Mucosa of rectum (tissue), 2 donors: ENCODE measurements around the gene RHOBTB3.

ENCODE experiments used
- H3K27ac ChIP-seq, 2 donors: one replicate each; pipeline ENCODE4 v1.7.0; 2013; ENCODE audit warnings: inconsistent platforms in 2 of 2, low read depth in 2 of 2, low read length in 2 of 2
- H3K27me3 ChIP-seq, 2 donors: one replicate each; pipeline ENCODE4 v1.7.0; 2013; ENCODE audit warnings: low read length in 2 of 2; ENCODE audit not compliant: control insufficient read depth in 2 of 2, insufficient read depth in 2 of 2
- H3K36me3 ChIP-seq, 2 donors: one replicate each; pipeline ENCODE4 v1.7.0; 2013; ENCODE audit warnings: low read length in 2 of 2; ENCODE audit not compliant: control insufficient read depth in 2 of 2, insufficient read depth in 2 of 2
- H3K4me1 ChIP-seq, 2 donors: one replicate each; pipeline ENCODE4 v1.7.0; 2013; ENCODE audit warnings: low read length in 2 of 2, mild to moderate bottlenecking in 1 of 2; ENCODE audit not compliant: control insufficient read depth in 2 of 2, insufficient read depth in 2 of 2
- H3K4me3 ChIP-seq, 2 donors: one replicate each; pipeline ENCODE4 v1.7.0; 2013; ENCODE audit warnings: low read length in 2 of 2
- H3K9ac ChIP-seq, 2 donors: one replicate each; pipeline ENCODE4 v1.7.0; 2013; ENCODE audit warnings: low read length in 2 of 2, low read depth in 1 of 2, mild to moderate bottlenecking in 1 of 2
- H3K9me3 ChIP-seq, 2 donors: one replicate each; pipeline ENCODE4 v1.7.0; 2013; ENCODE audit warnings: low read length in 2 of 2; ENCODE audit not compliant: control insufficient read depth in 2 of 2
- donor health status: healthy.
- donor health status: Normal muscosa, but diverticular disease.

RHOBTB3 gene

DNA sequence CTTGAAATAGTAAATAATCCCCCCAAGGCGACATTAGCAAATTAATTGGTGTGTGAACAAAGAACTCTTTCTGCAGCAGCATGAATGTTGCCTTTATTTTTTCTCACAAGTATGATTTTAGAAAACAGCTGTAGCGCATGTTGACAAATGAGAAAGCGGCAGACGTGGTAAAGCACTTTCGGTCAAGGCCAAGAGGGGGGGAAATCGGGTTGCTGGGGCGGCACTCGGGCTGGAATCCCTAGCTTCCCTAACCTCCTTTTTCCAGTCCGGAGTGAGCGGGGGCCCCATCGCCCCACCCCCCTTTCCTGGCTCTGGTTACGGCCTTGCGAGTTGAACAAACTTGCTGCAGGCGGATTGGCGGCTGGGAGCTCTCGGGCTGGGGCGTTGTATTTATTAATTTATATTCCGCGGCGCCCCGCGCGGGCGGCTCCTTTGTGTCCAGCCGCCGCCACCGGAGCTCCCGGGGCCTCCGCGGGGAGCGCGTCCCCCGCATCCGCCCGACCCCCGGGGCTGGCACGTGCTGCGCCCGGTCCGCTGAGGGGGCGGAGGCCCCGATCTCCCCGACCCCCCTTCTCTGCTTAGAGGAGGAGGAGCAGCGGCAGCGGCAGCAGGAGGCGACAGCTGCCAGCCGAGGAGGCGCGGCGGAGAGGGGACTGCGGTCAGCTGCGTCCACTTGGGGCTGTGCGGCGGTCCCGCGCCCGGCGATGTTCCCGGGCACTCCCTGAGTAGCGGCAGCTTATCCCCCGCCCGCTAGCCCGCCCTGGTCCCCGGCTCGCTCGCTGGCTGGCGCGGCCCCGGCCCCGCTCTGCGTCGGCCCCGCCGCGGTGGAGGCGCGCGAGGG lies at the start of gene RHOBTB3:
TSS of gene RHOBTB3 (plus strand) at position 607 of the 841 bp plus-strand sequence. CDS start 347 bp downstream, outside the sequence.
- Histone ChIP-seq H3K4me1 (peaks cover 22 to 43% of the 10 kb centered on the region in 2 donors), H3K27me3 (no peaks in the 10 kb centered on the region), H3K9ac (peak within 1 kb of the TSS; percentile 94 to 98), H3K27ac (peak within 1 kb of the TSS; percentile 90), H3K36me3 (no peaks in the 10 kb centered on the region), H3K4me3 (peak within 1 kb of the TSS; percentile 84 to 93), H3K9me3 (no peaks in the 10 kb centered on the region)

- Histone ChIP-seq H3K4me1 (no peaks in the 10 kb centered on the region), H3K9me3 (no peaks in the 10 kb centered on the region), H3K9ac (no peak within 1 kb of the TSS), H3K27me3 (no peaks in the 10 kb centered on the region), H3K4me3 (no peak within 1 kb of the TSS), H3K36me3 (no peaks in the 10 kb centered on the region), H3K27ac (no peak within 1 kb of the TSS)
These were observed 48.2 kb upstream of the RHOBTB3 start, which contains the start of gene SPATA9 for GRCh38 chr5:95682891-95683290. SPATA9 (minus strand) TSS chr5:95682991; CDS start chr5:95682854, 137 bp downstream.

DNA sequence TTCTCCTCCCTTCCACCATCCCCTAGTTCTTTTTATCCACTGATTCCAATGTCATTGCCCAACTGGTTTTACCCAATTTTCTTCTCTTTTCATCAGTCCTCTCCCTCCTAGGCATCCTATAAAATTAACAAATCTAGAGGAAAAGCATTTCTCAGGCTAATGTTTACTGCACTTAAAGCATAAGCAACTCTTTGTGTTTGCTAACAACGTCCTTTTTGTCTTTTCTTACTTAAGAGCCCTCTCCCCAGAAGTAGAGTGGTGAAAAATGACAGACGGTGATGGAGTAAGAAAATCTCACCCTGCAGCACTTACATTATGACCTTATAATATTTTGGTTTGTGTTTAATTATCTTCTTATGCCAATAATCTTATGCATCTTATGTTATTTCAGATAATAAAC lies 46.8 kb upstream of the RHOBTB3 start:
- Histone ChIP-seq H3K4me3 (no peak overlapping the region), H3K36me3 (no peaks in the 10 kb centered on the region), H3K27ac (no peak overlapping the region), H3K9ac (no peak overlapping the region), H3K27me3 (no peaks in the 10 kb centered on the region), H3K9me3 (no peaks in the 10 kb centered on the region), H3K4me1 (no peaks in the 10 kb centered on the region)

DNA sequence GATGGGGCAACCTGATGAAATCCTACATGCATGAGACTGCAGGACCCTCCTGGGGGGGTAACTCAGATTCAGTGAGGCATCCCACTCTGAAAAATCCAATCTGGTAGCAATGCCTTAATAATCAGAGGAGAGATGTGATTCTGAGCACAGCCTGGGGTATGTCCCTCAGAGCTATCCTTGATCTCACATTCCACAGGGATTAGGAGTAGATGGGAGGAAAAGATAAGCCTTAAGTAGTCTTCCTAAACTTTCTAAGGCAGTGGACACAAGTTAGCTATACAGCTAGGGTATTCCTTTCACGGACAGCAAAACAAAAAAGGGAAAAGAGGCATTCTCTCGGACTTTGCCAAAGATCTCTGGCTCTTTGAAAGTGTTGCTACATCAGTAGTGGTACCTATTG lies 44.5 kb upstream of the RHOBTB3 start:
- no peaks in the 10 kb centered on the region for H3K4me1 ChIP-seq
- H3K27me3 ChIP-seq, result no peaks in the 10 kb centered on the region
- no peak overlapping the region for H3K27ac ChIP-seq
- H3K4me3 ChIP-seq, result no peak overlapping the region
- H3K9ac ChIP-seq, result no peak overlapping the region
- H3K36me3 ChIP-seq, result no peaks in the 10 kb centered on the region
- no peaks in the 10 kb centered on the region for H3K9me3 ChIP-seq

DNA sequence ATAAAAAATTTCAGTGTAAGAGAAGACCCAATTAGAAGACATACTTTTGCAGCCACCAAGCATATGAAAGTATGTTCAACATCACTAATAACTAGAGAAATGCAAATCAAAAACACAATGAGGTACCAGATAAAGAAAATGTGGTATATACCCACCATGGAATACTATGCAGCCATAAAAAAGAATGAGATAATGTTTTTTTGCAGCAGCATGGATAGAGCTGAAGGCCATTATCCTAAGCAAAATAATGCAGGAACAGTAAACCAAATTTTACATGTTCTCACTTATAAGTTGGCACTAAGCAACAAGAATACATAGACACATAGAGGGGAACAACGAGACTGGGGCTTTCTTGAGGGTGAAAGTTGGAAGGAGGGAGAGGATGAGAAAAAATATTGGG lies 41.5 kb upstream of the RHOBTB3 start:
- Histone ChIP-seq H3K27me3 (no peaks in the 10 kb centered on the region), H3K4me1 (no peaks in the 10 kb centered on the region), H3K9me3 (no peaks in the 10 kb centered on the region), H3K27ac (no peak overlapping the region), H3K4me3 (no peak overlapping the region), H3K36me3 (no peaks in the 10 kb centered on the region), H3K9ac (no peak overlapping the region)

GRCh38 chr5:95690333-95690732 lies 40.8 kb upstream of the RHOBTB3 start:
- H3K36me3 ChIP-seq, result no peaks in the 10 kb centered on the region
- no peak overlapping the region for H3K4me3 ChIP-seq
- H3K27ac ChIP-seq, result no peak overlapping the region
- no peaks in the 10 kb centered on the region for H3K27me3 ChIP-seq
- H3K4me1 ChIP-seq, result no peaks in the 10 kb centered on the region
- no peaks in the 10 kb centered on the region for H3K9me3 ChIP-seq
- no peak overlapping the region for H3K9ac ChIP-seq

DNA sequence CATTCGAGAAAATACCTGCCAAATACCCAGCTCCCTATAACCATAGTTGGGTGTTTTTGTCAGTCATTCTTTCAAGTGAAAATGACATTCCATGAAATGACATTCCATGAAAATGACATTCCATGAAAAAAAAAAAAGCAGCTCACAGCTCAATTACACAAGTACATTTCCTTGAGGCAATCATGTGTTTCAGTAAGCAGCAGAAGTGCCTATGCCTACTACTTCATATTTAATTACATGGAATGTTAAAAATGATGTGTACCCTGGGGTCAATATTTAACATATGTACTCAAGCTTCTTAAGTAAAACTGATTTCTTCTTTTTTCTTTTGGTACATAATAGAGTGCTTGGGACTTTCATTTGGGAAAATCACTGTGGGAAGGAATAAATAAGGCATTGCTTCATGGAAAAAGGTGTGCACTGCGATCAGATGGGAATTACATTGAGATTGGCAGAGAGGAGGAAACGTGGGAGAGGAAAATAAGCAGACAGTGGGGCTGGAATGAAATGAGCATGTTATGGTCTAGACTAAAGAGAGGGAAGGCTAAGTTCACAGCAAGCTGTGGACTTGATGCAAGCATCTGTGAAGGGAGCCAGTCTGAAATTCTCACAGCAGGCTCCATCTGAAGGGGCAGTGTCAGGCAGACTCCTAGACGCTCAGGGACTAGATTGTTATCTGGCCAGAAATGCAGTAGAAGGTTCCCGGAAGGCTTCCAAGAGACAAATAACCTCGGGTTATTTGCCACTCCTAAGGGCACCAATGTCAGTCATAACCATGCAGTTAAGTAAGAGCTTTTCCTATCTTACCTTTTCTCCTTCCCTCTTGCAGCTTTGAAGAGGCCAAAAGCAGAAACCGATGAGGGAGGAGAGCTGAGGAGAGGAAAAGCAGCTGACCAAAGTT lies 33.1 kb upstream of the RHOBTB3 start:
- H3K9ac ChIP-seq, result no peak overlapping the region
- H3K4me1 ChIP-seq, result peaks cover 0 to 4% of the 10 kb centered on the region in 2 donors
- no peaks in the 10 kb centered on the region for H3K9me3 ChIP-seq
- H3K27me3 ChIP-seq, result no peaks in the 10 kb centered on the region
- H3K27ac ChIP-seq, result peak overlapping the region in 1 of 2 donors; percentile 0
- H3K36me3 ChIP-seq, result no peaks in the 10 kb centered on the region
- no peak overlapping the region for H3K4me3 ChIP-seq

DNA sequence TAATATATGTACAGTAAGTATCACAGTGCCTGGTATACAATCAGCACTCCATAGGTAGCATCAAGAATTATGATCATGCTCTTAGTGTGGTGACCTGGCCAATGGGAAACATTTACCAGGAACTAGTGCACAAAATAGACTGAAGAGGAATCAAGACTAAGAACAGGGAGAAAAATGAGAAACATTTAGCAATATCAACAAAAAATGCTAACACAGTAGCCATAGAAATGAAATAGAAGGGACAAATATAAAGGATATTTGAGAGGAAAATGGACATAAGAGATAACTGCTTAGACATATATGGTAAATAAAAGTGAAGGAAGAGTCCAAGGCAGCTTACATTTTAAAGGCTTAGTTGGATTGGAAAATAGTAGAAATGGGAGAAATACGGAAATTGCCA lies 31.8 kb upstream of the RHOBTB3 start:
- Histone ChIP-seq H3K9me3 (no peaks in the 10 kb centered on the region), H3K36me3 (no peaks in the 10 kb centered on the region), H3K4me3 (no peak overlapping the region), H3K4me1 (peaks cover 0 to 4% of the 10 kb centered on the region in 2 donors), H3K27ac (no peak overlapping the region), H3K9ac (no peak overlapping the region), H3K27me3 (no peaks in the 10 kb centered on the region)

DNA sequence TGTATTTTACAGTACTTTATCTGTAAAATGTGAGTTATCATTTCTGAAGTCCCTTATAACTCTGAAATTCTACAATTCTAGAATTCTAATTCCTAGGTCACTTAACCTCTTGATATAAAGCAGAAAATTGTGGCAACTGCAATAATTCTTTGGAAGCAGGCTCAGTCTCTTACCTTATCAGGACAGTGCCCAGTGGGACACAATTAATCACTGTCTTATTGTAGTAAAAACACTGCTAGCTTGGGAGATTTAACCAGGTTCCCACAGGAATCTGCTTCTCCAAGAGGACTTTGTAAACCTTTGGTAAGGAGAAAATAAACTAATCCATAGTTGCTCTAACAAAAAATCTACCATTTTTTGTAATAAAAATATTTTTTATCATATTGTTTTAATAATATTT lies 30.1 kb upstream of the RHOBTB3 start:
- no peak overlapping the region for H3K27ac ChIP-seq
- no peak overlapping the region for H3K9ac ChIP-seq
- H3K9me3 ChIP-seq, result no peaks in the 10 kb centered on the region
- H3K4me3 ChIP-seq, result no peak overlapping the region
- peaks cover 0 to 4% of the 10 kb centered on the region in 2 donors for H3K4me1 ChIP-seq
- H3K27me3 ChIP-seq, result no peaks in the 10 kb centered on the region
- H3K36me3 ChIP-seq, result no peaks in the 10 kb centered on the region

DNA sequence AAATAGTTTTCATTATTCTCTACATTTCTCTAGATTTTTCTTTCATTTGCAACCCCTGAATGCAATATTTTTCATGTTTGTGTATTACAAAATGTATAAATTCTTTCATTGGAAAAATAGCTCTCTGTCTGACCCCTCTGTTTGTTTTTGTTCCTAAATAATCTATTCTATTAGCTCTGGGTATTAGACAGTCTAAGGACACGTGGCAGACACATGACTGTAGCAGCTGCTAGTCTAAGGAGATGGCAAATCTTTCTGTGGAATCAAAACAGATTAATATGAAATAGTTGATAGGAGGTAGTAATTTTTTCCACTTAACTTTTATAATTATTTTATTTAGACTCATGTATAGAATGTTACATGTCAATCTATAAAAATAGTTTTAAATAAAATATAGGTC lies 27.0 kb upstream of the RHOBTB3 start:
- no peaks in the 10 kb centered on the region for H3K9me3 ChIP-seq
- no peaks in the 10 kb centered on the region for H3K36me3 ChIP-seq
- no peaks in the 10 kb centered on the region for H3K4me1 ChIP-seq
- no peak overlapping the region for H3K9ac ChIP-seq
- H3K27me3 ChIP-seq, result no peaks in the 10 kb centered on the region
- H3K27ac ChIP-seq, result no peak overlapping the region
- no peak overlapping the region for H3K4me3 ChIP-seq
